ENCODE measurements around the gene EEFSEC.

The EEFSEC gene

DNA sequence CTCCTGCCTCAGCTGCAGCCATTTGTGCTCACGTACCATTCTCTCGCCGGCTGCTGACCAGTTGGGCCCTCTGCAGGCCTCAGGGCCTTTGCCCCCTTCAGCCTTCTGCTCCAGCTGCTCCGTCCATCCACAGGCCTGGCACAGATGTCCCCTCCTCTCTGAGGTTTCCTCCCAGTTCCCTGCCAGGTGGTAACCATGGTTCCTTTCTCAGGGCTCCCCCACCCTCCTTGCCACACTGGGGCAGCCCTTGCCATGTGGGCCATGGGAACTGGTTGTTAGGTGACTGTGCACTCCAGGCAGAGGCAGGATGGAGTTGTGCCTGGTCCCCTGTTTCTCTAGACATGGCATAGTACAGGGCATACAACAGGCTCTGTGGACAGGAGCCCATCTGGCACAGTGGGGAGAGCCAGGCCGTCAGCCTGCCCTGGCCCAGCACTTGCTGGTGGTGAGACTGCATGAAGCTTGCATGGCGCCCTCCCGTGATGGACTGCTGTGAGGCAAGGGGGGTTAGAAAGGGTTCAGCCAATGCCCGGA is 164.5 kb downstream of the EEFSEC start:
- DNase-seq (ENCODE audit: low read depth) = no peak

DNA sequence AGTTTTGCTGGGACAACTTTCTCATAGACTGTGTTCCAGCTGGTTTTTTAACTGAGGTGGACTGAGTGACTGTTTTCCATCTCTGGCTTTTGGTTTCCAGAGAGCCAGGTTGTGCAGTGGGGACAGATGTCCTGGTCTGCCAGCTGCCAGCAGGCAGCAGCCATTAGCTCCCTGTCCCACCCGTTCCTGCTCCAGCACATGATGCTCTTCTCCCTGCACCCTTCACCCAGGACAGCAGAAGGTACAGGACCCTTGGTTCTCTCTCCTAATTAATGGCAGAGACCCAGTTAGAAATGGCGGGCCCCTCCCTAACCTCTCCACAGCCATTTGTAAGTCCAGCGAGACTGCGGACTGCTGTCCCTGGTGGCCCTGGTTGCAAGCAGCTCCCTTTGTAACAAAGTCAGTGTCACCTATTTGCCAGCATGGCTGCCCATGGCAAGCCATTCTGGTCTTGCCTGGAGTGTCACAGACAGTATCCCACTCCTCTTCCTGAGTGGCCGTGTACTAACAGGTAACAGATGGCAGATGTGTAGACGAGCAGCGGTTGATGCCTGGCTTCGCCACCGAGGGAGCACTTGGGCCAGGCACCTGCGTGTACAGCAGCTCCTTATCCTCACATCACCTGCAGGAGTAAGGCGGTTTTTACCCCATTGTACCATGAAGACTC is 165.1 kb downstream of the EEFSEC start:
- no peak for DNase-seq (ENCODE audit: low read depth)

DNA sequence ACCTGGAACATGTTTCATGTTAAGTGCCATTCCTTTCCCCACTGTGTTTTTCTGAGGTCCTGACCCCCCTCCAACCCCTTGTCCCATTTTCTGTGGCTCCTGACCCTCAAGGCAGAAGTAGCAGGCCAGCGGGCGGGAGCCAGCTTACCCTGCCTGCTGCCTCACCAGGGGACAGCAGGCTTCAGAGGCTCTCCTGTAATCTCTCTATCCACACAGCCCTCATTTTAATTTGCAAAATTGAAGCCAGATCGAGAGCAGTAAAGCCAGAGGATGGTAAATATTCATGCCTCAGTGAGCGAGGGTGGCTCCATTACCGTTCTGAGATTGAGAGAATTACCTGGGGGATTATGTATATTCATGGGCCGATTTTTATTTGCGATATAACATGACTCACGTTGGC is 165.8 kb downstream of the EEFSEC start:
- DNase-seq (ENCODE audit: low read depth) = no peak

DNA sequence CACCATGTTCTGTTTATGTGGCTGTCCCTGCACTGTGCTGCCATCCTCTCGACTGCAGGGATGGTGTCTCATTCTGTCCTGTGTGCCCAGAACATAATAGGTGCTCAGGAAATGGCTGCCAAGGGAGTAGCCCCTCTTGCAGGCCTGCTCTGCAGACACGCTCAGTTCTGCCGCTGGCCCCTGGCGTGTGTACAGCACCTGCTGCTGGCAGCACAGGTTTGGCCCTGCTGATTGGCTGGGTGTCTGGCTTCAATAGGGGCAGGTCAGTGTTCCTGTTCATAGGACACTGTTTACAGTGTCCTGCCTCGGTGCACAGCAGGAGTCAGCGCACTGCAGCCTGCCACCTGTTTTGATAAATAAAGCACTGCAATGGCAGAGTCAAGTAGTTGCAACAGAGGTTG is 166.5 kb downstream of the EEFSEC start:
- no peak for DNase-seq (ENCODE audit: low read depth)

DNA sequence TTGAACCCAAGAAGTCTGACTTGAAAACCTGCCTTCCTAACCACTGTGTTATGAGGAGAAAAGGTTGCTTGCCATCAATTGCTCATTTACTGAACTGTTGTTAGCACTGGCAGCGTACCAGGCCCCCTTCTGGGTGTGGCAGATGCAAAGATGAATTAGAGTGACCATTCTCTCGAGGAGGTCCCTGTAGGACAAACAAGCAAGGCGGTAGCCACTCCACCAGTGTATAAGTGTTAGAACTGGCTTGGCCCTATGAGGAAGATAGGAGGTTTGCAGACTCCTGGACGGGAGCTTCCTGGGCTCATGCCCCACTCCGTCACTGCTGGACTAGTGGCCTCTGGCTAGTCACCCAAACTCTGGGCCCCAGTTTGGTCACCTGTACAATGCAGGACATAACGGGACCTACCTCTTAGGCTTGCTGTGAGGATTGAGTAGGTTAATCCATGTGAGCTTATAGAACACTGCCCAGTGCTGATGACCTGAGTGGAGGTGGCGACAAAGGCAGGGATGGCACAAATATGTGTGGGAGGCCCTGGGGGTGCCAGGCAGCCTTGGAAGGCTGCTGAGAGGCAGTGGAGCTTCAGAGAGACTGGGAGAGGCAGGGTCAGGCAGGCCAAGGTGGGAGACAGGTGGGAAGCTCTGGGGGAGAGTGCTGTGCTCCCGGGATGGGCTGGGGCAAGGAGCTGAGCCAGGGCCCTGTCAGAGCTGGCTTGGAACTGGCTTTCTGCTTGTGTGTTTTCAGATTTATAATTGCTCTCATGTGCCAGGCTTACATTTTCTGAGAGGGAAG is 167.5 kb downstream of the EEFSEC start:
- DNase-seq (ENCODE audit: low read depth) = no peak

DNA sequence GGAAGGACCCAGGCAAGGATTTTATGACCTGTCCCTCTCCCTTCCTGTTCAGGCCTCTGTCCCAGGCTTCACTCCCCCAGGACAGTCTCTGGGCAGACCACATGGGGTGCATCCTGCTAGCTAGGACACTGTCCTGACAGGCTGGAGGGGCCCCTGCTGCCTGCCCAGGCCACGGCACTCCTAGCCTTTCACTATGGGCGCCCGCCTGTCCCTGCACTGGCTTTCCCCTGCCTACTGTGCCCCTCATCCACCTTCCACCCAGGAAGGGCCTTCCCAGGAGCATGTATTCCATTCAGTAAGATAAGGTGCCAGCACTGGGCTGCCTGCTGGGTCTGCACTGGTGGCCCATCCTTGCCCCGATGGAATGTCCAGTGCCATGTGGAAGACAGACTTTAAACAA is 168.1 kb downstream of the EEFSEC start:
- no peak for DNase-seq (ENCODE audit: low read depth)

DNA sequence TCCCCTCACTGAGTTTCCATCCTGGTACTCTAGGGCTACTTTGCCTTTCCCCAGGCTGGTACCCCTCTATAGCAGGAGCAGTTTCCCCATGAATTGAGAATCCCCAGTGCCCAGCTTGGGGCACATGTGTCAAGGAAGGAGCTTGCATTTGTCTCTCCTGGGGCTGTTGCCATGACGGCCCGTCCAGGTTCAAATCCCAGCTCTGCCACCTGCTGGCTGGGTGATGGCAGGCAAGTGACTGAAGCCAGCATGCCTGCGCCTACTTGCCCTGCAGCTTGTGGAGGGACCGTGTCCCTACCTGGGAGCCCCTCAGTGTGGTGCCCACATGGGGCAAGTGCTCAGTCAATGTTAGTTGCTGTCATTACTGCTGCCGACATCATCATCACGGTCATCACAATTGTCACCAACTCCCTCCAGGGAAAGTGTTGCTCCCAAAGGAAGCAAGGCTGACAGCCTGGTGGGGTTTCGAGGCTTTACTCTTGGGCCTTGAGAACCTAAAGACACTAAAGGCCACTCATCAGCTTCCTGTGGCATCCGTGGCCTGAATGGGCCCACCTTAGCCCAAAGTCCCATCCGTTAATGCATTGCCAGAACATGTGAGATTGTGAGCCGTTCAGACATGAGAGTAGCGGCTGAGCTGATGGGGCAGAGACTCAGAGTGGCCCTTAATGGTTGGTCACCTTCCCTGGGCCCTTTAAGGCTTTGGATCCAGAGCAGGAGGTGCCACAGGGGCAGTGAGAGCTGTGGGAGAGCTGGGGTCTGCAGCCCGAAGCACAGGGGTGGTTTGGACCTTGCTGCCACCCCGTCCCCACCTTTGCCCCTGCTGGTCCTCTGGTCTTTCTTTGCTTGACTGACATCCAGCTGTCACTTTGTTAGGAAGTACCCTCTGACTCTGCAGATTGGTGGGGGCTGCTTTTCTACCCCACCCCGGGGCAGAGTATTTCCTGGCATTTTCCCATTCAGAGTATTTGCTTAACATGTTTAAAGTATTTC is 169.0 kb downstream of the EEFSEC start:
- no peak for DNase-seq (ENCODE audit: low read depth)

DNA sequence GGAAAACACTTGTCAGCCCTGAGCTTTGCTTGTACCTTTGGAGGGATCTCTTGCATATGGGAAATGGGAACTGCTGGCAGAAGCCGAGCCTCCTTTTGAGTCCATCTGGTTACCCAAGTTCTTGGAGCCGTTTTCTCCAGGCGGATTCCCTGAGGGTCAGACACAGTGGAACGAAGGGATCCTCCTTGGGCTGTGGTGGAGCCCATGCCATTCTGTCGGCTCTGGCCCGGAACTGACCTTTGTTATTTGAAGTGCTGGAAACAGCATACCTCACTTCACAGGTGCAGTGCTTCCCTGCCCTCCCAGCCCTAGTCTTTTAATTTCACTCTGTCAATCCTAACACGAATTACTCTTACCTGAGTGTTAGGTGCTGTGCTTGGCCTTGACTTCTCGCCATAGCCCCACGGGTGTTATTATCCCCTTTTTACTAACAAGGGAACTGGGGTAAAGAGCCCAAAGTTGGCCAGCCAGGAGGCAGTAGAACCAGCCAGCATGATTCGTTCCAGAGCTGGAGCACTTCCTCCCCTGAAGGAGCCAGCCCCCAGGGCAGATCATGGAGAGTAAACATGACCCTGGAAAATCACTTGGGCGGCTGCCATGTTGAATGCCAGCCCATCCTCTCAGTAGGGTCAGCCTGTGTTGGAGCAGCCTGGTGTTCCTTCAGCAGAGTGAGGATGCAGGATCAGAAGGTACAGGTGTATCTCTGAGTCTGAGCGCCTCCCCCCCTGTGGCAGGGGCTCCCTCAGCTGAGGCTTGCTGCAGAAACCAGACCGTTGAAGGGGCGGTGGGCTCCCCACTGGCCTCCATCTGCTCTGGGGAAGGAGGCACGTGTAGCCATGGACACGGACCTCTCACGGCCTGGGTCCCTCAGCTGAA is 170.2 kb downstream of the EEFSEC start:
- no peak for DNase-seq (ENCODE audit: low read depth)

DNA sequence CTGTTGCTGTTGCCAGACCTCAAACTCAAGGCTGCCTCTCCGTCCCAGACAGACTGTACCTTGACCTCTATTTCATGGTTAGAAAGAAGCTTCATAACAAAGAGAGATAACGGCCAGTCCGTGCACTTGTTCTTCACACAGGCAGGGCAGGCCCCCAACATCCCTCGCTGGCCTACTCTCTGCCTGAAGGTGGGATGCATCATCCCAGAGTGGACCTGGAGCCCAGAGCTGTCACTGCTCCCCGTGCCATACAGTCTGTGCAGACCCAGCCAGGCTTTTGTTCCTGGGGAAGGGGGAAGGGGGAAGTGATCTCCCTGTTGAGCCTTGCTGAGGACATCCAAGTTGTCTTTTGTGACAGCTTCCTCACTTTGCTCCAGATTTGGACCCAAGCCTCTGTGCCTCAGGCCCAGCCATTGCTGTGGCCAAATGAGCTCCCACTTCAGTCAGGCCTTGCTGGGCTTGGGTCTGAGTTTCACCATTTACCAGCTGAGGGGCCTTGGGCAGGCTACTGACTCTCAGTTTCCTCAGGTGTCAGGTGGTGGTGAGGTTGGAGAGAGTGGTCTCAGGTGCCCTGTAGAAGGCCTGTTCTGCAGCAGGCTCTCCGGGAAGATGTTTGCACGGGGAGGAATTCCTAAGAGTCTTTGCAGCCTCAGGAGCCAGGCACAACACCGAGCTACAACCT is 171.8 kb downstream of the EEFSEC start:
- no peak for DNase-seq (ENCODE audit: low read depth)

DNA sequence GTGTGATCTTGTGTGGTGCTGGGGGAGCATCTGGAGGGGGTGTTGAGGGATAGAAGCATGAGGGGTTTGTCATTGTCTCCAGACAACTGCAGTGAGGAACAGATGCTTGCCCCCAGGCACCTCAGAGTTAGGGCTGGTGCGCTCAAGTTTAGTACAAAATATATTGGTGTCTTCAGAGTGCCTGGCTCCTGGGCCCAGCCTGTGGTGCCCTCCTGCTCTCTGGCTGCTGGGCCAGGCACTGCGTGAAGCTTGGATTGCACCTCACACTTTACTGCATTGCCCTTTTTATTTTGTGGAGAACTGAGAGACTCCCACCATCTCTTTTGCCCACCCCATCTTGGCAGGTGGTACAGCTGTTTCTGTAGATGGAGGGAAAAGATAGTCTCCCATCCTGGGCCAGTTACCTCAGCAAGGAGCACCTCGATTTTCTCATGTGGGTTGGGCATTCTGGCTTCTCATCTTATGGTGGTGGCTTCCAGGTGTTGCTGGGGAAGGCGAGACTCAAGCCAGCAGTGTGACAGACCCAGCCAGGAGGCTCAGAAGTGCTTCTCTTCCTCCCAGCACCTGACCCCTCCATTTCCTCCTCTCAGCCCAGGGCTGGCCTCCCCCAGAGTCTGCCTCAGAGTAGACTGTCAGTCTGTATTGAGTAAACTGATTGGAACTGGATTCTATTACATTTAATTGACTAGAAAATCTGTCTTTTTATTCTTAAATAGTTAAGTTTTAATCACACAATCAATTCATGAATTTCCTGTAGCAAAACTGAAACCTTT is 173.0 kb downstream of the EEFSEC start:
- no peak for DNase-seq (ENCODE audit: low read depth)

DNA sequence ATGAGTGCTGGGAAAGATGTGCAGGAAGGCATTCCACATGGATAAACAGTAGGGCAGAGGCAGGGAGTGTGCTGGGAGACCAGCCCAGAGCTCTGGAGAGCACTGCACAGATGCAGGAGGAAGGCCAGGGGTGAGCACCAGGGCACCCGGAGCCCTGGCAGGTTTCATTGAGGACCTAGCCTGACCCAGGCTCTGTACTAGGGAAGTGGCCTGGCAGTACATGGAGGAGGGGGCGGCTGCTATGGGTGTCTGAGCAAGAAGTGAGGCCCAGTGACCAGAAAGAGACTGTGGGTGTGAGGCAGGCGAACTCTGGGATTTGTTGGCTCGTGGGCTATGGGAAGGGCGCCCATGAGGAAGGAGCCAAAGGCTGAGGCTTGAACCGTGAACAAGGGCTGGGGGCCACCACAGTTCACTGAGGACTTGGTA is 174.3 kb downstream of the EEFSEC start:
- DNase-seq (ENCODE audit: low read depth) = no peak

DNA sequence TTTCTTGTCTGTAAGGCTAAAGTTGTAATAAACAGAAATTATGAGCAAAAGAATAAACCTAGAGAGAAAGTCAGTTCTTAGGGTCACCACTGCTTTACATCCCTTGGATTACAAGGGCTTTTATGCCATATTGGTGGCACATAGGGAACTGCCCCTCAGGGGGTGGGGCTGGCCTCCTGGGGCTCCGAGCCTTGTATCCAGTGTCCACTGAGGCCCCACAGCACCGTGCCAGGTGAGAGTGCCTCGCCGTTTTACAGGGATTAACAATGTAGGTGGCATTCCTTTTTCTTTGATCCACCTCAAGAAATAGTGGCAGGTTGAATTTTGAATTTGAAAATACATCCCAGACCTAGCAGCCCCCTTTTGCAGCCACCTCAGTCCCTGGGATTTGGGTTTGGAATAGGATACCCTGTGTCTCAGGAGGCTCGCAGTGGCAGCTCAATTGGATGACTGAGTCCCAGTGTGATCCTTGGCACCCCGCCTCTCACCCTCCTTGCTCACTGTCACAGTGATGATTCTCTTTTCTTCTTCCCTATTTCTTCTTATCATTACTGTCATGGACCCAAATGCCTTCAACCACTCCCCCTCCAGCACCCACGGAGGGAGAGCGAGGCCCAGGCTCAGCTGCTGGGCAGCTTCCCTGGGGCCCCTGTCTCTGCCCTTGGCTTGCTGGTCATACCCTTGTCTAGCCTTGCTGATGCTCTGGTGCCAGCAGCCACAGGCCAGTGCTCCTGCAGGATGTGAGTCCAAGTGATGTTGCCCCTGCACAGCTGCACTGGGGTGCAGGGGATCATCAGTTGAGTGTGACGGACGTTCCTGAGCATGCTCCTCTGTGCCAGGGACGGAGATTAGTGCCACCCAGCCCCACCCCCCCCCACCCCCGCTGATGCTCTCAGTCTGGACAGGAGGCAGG is 175.5 kb downstream of the EEFSEC start:
- no peak for DNase-seq (ENCODE audit: low read depth)

DNA sequence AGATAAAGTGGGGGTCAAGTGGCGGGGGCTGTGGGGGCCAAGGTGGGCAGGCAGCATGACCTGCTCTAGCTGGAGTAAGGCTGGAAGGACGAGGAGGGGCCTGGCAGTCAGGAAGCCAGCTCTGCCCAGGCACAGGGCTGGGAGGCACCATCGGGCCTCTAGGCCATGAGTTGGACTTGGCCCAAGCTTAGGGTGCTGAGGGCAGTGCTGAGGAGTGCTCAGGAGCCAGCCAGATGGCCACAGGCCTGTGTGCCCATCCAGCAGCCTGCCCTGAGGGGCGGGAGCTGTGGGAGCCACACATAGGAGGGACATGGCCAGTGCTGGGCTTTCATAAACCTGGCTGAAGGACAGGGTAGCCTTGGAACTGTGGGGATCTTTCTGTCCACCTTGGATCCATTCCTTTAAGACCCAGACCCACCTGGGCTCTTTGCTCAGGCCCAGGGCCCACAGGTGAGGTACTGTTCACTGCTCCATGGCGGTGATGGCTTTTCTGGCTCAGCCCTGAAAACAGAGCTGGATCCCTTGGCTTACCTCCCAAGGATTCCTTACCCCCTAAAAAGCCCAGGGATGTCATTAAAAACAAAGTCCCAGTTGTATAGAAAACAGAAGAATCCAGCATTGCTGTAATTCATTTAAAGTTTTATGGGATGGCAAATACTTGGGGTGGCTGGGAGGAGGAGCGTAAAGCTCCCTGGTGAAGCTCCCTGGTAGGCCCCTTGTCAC is 176.4 kb downstream of the EEFSEC start:
- no peak for DNase-seq (ENCODE audit: low read depth)

DNA sequence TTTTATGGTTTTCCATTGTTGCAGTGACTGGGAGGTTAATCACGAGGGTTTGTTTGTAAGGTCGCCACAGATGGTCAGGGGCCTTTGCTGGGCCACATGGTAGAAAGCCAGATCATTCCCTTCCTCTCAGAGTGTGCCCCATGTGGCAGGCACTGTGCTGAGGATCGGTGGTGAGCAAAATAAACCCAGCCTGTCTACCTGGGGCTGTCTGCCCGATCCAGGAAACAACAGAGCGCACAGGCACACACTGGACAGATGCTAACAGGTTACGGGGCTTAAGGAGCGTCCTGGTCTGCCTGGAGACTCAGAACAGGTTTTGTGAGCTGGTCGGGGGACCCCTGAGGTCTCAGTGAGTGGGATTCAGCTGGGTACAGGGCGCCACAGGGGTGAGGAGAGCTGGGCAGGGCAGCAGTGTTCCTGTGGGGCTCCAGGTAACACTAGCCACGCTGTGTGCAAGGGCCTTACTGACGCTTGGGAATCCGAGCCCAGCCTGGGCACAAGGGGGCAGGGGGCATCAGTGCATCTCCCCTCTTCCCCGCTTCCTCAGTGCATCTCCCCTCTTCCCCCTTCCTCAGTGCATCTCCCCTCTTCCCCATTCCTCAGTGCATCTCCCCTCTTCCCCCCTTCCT is 177.0 kb downstream of the EEFSEC start:
- DNase-seq (ENCODE audit: low read depth) = no peak

DNA sequence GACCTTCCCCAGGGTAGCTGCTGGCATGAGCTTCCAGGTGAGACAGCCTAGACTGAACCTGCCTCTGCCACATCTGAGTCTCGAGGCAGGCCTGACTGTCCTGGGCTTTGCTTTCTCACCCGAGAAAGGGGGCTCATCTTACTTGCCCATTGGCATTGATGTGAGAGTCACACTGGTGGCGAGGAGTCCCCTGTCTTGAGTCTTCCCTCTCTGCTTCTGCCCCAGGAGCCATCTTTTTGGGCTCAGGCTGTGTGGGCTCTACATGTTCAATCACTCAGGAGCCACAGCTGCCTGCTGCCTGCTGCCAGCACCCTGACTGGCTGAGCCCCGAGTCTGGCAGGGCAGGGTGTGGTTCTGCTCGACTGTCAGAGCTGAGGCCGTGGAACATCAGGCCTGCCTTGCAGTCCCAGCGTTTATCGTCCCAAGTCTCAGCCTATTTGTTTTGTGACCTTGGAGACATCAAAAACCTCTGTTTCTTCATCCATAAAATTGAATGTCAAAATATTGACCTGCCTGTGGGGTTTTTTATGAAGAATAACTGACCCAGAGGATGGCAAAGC is 180.9 kb downstream of the EEFSEC start:
- DNase-seq (ENCODE audit: low read depth) = no peak

DNA sequence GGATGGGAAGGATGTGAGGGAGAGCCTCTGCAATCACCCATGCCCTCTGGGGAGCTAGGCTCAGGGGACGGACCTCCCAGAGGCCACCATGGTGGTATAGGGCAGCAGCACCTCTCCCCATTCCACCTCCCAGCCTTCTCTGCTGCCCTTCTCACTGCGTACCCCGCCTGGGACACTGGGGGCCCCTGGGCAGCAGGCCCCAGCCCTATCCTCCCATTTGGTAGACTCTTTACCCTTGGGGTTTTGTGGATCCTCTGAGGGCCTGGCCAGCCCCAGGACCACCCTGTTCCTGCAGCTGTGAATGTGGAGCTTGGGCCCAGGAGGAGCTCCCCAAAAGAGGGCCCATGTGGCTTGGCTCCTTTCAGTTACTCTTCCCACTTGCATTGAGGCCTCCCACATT is 181.5 kb downstream of the EEFSEC start:
- no peak for DNase-seq (ENCODE audit: low read depth)

DNA sequence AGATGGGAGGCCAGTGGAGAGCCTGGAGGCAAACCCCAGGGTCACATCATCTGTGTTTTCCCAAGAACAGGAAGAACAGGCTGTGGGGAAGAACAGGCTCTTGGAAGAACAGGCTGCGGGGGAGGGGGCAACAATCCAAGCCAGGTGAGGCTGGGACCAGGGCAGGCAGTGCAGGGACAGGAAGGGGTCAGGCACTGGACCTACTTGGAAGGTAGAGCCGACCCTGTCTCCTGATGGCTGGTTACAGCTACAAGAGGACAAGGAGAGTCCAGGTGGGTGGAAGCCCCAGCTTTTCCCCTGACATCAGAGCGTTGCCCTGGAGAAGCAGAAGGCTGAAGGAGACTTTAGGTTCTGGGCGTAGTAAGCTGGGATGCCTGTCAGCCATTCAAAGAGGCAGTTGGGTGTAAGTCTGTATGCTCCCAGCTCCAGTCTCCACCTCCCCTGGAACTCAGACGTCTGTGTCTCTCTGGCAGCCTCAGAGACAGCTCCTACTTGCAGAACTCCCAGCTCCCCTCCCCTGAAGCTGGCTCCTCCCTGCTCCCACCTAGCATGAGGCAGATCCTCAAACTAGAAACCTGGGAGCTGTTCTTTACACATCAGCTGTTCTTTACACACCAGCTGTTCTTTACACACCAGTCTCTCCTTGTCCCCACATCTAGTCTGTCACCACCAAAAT is 182.5 kb downstream of the EEFSEC start:
- no peak for DNase-seq (ENCODE audit: low read depth)

All from T-helper 22 cell (primary cell).